ENCODE data around the gene KAZALD1.

GRCh38 chr10:101061624-101062231 is at the start of gene KAZALD1:
- TF ChIP-seq, protein P1, sequence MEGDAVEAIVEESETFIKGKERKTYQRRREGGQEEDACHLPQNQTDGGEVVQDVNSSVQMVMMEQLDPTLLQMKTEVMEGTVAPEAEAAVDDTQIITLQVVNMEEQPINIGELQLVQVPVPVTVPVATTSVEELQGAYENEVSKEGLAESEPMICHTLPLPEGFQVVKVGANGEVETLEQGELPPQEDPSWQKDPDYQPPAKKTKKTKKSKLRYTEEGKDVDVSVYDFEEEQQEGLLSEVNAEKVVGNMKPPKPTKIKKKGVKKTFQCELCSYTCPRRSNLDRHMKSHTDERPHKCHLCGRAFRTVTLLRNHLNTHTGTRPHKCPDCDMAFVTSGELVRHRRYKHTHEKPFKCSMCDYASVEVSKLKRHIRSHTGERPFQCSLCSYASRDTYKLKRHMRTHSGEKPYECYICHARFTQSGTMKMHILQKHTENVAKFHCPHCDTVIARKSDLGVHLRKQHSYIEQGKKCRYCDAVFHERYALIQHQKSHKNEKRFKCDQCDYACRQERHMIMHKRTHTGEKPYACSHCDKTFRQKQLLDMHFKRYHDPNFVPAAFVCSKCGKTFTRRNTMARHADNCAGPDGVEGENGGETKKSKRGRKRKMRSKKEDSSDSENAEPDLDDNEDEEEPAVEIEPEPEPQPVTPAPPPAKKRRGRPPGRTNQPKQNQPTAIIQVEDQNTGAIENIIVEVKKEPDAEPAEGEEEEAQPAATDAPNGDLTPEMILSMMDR (IDR thresholded peaks at IDR 0.05): no peak
- no peak for TF ChIP-seq POLR2A (IDR thresholded peaks at IDR 0.05)
